Neural cell (in vitro differentiated cells): Measurements from ENCODE around the gene PHF2.

Source experiments
- CTCF ChIP-seq: fragments of 450-650 bp; IDR thresholded peaks from 2 replicates; pipeline ENCODE4 v1.5.1; 2014; ENCODE audit warnings: antibody characterized with exemption, mild to moderate bottlenecking, moderate library complexity; ENCODE audit not compliant: poor library complexity, severe bottlenecking
- EZH2 ChIP-seq: fragments of 200-600, 300-800 bp; shearing (Covaris generic), sonication (generic); IDR thresholded peaks from 2 replicates; pipeline ENCODE4 v1.6.1; 2014; ENCODE audit warnings: antibody characterized with exemption, low read length, borderline replicate concordance, mild to moderate bottlenecking; ENCODE audit not compliant: insufficient read depth, poor library complexity, severe bottlenecking
- POLR2AphosphoS5 ChIP-seq: IDR thresholded peaks from 2 replicates; pipeline ENCODE4 v1.6.1; 2012
- REST ChIP-seq: IDR thresholded peaks from 2 replicates; pipeline ENCODE4 v1.6.1; 2012; ENCODE audit warnings: borderline replicate concordance

GRCh38 chr9:93576258-93577077 is at the start of gene PHF2:
- TF ChIP-seq CTCF, result no peak
- TF ChIP-seq POLR2AphosphoS5, result peak; percentile 47
- TF ChIP-seq REST, result no peak
- TF ChIP-seq EZH2, result no peak
